Middle frontal gyrus (tissue), 1 donor: ENCODE measurements around the gene UNC45A.
"Not testable (repeated sequence)": the region's sequence is repeated elsewhere in the genome, so short reads cannot be mapped to it uniquely, and the experiment has no call there.

Experiments
- DNase-seq: peaks from one replicate; pipeline ENCODE4 v3.0.0-alpha.2; 2015; ENCODE audit warnings: low spot score; ENCODE audit errors: extremely low spot score

UNC45A gene

DNA sequence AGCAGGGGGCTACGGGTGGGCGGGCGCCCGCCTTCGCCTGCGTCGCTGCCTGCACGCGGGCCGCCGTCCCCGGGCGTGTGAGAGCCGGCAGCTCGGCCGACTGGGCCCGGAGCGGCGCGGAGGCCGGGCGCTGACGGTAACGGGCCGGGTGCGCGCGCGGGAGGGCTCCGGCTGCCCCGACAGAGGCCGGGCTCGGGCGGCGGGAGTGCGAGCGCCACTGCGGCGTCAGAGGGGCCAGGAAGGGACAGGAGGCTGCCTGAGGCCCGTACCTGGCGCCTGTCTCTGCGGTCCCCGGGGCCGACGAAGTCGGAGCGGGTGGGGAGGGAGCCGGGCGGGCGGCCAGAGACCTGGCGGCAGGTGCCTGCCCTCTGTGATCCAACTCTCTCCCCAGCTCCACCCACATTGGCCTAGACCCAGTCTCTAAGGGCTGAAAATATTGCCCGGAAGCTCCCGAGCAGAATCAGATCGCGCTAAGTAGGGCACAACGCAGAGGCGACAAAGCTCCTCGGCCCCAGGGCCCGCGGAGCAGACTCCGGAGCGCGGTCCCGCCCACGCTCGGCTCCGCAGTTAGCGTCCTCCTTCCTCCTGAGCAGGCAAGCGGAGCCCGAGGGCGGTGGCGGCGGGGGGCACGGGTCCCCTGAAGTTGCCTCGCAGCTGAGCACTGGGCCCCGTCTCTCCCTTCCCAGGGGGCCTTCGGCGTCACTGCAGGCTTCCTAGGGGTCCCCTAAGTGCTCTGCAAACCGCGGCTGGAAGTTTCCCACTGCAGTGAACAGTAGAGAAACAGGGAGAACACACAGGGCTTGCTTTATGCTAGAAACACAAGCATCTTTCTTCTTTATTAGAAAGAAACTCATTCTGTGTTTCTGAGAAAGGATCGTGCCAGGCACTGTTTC, 32.0 kb upstream of the UNC45A start, which contains the start of gene MAN2A2:
Gene MAN2A2 (plus strand): TSS at position 463 of the 893 bp plus-strand sequence. CDS start 906 bp downstream, outside the sequence.
- peak; percentile 42 for DNase-seq

DNA sequence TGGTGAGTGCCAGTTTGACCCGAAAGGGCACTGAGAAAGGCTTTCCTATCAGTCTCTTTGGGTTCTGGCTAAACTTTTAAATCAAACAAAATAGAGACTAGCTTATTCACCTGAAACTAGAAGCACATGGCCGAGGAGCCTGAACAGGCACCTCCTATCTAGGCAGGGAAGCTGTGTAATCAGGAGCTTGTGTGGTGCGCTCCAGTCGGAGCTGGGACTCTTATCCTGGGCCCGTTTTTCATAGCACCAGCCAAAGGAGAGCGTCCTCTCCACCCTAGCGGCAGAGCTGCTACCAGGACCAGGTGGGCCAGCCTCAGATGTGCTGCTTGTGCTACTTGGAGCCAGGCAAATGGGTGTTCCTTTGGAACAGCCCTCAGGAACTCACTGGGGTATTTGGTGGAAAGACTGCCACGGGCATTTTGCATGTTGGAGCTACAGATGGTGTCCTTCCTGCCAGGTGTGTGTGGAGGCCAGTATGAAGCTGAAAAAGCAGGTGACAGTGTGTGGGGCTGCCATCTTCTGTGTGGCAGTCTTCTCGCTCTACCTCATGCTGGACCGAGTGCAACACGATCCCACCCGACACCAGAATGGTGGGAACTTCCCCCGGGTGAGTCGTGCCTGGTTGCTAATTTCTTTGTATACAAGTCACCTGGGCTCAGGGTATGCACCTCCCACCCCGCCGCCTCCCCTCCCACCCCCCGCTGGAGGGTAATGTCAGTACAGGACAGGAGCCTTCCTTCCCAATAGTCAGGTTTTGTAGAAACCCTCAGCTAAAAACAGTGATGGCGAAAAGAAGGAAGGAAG, 31.1 kb upstream of the UNC45A start:
- no peak for DNase-seq

DNA sequence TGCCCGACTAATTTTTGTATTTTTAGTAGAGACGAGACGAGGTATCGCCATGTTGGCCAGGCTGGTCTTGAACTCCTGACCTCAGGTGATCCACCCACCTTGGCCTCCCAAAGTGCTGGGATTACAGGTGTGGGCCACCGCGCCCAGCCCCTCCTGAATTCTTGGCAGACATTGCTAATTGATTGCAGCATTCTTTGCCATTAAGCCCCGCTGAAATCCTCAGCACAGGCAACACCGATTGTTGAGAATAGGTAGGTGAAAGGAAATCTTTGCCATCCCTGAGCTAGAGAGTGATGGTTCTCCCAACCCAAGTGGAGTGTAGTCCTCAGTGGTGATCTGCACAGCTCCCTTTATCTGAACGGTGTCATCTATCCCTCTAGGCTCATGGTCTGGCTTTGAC, 30.3 kb upstream of the UNC45A start:
- DNase-seq = no peak

DNA sequence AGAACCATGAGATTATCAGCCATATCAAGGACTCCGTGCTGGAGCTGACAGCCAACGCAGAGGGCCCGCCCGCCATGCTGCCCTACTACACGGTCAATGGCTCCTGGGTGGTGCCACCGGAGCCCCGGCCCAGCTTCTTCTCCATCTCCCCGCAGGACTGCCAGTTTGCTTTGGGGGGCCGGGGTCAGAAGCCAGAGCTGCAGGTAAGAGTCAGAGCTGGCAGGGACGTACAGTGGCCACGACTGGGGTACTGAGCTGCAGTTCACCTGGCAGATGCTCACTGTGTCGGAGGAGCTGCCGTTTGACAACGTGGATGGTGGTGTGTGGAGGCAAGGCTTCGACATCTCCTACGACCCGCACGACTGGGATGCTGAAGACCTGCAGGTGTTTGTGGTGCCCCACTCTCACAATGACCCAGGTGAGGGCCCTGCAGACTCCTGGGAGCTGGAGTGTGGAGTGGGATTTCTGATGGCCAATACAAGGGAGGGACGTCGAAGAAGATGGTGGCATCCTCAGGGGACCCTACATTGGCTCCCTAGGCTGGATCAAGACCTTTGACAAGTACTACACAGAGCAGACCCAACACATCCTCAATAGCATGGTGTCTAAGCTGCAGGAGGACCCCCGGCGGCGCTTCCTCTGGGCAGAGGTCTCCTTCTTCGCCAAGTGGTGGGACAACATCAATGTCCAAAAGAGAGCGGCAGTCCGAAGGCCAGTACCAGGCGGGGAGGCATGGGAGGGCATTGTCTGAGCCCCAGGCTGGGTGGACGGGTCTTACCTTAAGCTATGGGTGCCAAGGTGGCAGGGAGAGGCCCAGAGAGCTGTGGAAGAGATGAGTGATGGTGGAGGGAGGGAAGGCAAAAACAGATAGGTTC, 29.5 kb upstream of the UNC45A start:
- DNase-seq = no peak

DNA sequence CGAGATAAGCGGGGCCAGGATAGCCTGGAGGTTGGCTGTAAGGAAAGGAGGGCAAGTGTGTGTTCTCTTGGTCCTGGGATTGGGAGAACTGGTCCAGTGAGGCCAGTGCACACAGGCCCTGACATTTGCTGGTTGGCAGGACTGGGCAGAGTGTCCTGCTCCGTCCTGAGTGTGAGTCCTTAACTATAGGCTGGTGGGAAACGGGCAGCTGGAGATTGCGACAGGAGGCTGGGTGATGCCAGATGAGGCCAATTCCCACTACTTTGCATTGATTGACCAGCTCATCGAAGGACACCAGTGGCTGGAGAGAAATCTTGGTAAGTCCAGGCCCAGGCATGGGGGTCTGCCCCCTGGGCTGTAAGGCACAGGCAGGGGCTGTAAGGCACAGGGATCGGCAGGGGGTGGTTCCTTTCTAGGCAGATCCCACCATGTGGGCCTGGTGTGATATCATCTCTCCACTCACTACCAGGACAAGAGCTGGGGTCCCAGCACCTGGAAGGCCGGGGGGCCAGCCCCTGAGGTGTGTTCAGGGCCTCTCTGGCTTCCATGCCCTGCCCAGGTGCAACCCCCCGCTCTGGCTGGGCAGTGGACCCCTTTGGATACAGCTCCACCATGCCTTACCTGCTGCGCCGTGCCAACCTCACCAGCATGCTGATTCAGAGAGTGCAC, 28.8 kb upstream of the UNC45A start:
- no peak for DNase-seq

DNA sequence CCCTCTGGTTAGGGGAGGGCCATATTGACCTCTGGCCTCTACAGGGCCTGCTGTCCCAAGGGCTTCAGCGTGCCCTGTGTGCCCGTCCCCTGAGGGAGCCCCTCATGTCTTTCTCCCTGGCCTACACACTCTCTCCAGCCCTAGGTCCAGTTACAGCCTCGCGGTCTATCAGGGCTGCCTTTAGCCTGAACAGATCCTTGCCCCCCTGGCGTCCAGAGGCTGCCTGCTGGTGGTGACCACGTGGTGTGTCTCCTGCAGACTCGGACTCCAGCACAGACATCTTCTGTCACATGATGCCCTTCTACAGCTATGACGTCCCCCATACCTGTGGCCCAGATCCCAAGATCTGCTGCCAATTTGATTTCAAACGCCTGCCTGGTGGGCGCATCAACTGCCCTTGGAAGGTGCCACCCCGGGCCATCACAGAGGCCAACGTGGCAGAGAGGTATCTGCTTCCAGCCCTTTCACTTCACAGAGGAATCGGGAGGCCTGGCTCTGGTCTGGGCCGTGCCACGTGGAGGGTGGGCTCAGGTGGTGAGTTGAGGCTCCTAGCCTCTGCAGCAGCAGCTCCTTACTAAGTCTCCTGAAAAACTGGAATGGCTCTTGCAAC, 27.9 kb upstream of the UNC45A start:
- DNase-seq = no peak

DNA sequence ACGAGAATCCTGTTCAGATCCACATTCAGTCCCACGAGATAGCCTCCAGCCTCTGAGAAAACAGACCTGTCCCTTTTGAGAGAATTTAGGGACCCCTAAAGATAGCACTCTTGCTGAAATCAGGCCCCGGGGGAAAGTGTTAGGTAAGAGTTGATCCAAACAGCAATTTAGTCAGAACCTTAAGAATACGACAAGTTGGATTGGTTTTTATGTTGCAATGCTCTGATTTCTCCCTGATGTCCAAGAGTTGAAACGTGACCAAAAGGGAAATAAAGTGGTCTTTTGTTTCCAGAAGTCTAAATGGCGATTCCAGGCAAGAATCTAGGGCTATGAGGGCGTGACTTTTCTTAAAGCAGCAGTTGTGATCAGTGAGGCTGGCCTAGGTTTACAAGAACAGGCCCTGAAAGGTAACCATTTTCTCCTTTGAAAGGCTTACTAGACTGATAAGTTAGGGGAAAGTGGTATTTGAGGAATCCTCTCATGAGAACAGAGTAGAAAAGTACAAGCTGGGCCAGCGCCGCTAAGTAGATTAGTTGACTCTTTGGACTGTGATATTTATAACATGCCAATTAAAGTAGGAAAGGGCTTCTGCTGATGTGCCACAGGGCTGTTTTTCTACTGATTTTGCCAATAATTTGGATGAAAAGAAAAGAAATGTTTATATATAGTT, 27.1 kb upstream of the UNC45A start:
- DNase-seq = no peak

DNA sequence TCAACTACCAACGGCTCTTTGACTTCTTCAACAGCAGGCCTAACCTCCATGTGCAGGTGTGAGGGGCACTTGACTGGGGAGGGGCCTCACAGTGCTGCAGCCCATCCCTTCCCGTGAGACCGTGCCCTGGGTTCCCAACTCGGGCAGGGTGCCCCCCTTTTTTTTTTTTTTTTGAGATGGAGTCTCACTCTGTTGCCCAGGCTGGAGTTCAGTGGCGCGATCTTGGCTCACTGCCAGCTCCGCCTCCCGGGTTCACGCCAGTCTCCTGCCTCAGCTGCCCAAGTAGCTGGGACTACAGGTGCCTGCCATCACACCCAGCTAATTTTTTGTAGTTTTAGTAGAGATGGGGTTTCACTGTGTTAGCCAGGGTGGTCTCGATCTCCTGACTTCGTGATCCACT, 25.6 kb upstream of the UNC45A start:
- DNase-seq = not testable (repeated sequence)

DNA sequence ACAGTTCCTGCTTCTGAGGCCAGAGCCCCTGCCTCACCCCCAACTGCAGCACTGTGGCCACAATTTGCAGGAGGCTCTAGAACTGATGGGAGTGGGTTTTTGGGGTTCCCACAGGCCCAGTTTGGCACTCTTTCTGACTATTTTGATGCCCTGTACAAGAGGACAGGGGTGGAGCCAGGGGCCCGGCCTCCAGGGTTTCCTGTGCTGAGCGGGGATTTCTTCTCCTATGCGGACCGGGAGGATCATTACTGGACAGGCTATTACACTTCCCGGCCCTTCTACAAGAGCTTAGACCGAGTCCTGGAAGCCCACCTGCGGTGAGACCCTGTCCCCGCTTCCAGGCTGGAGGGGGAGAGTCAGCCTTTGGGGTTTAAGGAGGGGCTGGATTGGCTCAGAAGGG, 25.1 kb upstream of the UNC45A start:
- no peak for DNase-seq

DNA sequence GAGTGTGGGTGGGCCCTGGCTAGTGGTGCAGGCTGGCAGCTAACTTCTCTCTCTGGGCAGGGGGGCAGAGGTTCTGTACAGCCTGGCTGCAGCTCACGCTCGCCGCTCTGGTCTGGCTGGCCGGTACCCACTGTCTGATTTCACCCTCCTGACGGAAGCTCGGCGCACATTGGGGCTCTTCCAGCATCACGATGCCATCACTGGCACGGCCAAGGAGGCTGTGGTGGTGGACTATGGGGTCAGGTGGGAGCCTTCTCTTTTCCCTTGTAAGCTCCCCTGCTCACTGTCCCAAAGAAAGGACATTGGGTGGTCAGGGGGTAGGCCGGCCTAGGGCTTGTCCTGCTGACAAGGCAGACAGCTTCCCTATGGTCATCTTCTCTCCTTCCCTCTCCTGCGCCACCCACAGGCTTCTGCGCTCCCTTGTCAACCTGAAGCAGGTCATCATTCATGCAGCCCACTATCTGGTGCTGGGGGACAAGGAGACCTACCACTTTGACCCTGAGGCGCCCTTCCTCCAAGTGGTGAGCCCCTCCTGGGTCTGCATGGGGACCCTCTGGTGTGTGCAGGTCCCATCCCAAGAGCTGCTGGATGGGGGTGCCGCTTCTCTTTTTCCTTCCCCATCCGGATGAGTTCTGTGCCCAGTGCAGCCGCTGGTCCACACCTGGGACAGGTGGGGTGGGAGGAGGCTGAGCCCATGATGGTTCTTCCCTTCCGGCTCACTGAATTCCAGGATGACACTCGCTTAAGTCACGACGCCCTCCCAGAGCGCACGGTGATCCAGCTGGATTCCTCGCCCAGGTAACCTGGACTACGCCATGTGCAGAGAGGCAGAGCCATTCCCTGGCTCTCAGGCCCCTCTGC, 24.4 kb upstream of the UNC45A start:
- no peak for DNase-seq

DNA sequence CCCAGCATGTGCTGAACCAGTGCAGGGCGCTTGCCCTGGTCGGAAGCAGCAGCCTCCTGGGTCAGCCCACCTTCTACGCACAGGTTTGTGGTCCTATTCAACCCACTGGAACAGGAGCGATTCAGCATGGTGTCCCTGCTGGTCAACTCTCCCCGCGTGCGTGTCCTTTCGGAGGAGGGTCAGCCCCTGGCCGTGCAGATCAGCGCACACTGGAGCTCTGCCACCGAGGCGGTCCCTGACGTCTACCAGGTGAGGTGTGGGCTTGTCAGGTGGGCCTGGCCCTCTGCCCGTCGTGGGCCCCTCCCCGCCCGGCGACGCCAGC, 23.8 kb upstream of the UNC45A start:
- no peak for DNase-seq

DNA sequence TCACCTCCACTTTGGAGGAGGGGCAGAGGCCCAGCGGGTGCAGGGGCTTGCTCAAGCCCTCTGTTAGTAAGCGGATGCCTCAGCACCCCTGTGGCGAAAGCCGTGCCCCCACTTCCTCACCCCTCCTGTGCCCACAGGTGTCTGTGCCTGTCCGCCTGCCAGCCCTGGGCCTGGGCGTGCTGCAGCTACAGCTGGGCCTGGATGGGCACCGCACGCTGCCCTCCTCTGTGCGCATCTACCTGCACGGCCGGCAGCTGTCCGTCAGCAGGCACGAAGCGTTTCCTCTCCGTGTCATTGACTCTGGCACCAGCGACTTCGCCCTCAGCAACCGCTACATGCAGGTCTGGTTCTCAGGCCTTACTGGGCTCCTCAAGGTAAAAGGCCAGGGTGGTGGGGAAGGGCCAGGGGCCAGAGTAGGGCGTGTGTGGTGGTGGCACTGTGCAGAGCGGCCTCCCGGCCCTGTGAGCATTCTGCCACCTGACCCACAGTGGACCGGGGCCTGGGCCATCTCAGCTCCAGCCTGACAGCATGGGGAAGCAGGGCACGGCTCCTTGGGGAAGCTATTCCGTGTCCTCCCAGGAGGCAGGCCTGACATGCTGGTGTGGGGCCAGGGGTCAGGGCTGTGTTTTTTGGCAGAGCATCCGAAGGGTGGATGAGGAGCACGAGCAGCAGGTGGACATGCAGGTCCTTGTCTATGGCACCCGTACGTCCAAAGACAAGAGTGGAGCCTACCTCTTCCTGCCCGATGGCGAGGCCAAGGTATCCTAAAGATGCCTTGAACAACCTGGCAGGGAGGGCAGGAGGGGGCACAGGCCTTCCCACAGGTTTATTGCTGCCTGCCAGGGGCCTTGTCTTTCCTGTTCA, 22.9 kb upstream of the UNC45A start:
- no peak for DNase-seq

DNA sequence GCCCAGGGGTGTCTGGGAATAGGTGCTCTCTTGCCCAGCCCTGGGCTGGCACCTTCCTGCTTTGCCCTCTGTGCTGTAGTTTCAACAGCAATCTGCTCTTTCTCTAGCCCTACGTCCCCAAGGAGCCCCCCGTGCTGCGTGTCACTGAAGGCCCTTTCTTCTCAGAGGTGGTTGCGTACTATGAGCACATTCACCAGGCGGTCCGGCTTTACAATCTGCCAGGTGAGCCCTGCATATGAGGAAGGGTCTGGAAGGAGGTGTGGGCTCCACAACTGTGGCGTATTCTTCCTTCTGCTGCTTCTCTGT, 22.4 kb upstream of the UNC45A start:
- no peak for DNase-seq

DNA sequence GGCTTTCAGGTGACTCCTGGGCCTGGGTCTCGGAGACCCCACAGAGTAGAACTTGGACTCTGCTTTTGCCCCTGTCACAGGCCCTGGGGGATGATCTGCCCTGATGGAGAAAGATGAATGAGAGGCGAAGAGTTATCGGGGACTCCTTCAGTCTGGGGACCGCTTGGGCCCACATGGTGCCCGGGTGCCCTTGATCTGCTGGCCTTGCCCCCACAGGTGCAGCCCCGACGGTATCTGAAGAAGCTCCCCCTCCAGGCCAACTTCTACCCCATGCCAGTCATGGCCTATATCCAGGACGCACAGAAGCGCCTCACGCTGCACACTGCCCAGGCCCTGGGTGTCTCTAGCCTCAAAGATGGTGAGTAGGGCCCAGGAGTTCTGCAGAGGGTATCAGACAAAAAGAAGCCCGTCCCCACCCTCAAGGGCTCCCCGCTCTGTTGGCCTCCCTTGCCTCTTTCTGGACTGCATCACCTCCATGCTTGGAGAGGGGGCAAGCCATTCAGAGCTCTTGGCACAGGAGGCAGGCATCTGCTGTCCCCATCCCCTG, 21.6 kb upstream of the UNC45A start:
- no peak for DNase-seq

DNA sequence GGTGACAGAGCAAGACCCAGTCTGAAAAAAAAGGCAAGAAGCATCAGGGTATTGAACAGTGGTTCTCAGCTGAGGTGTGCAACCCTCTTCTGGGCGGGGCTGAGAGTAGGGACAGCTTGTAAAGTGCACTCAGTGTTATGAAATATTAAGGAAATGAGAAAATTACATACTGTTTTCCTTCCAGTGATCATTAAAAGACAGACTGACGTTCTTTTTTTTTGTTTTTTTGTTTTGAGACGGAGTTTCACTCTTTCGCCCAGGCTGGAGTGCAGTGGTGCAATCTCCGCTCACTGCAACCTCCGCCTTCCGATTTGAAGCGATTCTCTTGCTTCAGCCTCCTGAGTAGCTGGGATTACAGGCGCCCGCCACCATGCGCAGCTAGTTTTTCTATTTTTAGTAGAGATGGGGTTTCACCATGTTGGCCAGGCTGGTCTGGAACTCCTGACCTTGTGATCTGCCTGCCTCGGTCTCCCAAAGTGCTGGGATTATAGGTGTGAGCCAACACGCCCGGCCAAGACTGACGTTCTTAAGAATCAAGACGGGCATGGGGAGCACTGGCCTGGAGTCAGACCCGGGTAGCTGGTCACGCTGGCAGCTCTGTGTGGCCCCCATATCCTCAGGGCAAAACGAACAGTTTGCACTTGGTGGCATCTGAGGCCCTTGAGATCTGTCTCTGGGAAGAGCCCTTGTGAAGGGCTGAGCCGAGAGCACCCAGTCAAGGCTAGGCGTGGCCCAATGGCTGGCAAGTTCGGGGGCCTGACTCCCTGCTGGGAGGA, 20.6 kb upstream of the UNC45A start:
- DNase-seq = no peak

DNA sequence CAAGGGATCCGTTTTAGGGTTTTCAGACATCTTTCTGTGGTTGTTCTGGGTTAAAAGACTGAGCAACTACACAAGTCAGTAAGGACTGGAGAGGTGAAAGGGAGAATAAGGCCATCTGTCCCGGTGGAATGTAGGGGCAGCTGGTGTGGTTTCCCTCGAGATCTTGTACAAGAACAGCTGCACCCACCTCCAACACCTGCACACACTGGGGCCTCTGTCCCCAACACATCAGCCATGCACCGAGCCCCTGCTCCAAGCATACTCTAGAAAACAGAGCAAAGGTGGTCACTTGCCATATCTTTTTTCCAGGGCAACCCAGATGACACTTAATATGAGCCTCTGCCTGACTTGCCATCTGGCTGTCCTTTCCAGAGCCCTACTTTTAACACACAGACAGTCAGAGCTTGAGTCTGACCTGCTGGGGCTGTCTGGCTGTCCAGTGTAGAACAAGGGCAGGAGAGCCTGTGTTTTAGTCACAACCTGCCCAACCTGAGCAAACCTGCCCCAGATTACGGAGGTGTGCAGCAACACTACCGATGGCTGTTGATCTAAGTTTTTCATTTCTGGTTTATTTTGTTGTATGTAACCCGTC, 19.8 kb upstream of the UNC45A start:
- DNase-seq = no peak
